Stimulated activated CD8-positive, alpha-beta memory T cell treated with anti-CD3 and anti-CD28 coated beads, Interleukin-7, amount 100 ng/mL, for 1 hour (primary cell): ENCODE results near the gene OLFM2.

ENCODE experiments used
- DNase-seq, 2 donors: peaks; one replicate each; pipeline ENCODE4 v3.0.0-alpha.2; 2020; ENCODE audit warnings: low read depth in 2 of 2

Gene OLFM2

DNA sequence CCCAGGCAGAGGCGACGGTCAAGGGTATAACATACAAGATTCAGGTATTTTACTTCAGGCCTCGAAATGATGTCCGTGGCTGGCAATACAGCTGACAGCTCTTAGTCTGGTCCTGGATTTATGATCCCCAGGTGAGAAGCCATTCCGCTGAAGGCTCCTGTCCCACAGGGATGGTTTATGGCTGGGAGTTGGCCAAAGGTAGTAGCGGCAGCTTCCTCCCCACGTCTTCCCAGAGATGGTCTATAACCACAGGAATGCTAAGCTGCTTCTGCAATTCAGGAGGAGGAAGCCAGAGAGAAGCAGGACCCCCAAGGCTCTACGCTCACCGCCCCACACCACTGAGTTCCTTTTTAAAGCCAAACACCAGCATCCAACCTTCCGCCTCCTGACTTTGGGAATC is 27.1 kb downstream of the OLFM2 start:
- DNase-seq = no peak

DNA sequence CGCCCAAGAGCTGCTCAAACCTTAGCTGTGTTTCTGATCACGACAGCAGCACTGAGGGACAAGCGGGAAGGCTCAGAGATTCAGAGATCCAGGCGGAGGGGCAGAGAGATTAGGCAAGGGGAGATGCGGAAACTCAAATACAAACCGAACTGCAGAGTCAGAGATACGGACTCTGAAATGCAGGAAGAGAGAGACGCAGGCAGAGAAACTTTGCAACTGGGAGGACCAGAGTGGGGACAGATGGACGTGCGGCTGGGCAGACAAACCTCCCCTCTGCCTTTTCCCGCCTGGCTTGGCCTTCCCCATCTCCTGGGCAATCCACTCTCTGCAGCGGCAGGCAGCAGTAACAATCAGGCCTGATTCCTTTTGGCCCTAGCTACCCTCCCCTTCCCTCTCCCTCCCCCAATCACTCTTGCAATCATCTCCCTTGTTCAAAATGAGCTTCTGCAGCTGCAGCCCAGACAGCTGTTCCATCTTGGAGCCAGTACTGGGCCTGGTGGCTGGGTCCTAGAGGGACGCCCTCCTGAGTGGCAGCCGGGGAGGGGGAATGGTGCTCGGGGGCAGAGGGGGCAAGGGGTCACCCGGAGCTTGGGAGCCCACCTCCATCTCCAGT is 29.7 kb downstream of the OLFM2 start:
- DNase-seq = no peak

DNA sequence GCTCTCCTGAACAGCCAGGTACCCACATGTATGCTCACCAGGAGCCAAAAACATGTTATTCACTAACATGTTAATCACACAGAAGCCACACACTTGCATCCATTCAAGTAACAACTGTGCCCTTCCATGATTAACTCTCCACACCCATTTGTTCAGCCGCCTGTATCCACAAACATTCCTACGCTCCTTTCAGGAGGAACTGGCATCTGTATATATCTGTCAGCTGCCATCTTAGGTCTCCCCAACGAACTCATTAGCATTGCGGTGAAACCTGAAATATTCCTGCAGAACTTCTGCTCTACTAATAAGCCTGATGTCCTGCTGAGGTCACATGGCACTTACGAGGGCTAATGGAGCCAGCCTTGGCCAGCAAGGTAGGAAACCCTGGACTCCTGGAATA is 33.0 kb downstream of the OLFM2 start:
- DNase-seq = no peak

DNA sequence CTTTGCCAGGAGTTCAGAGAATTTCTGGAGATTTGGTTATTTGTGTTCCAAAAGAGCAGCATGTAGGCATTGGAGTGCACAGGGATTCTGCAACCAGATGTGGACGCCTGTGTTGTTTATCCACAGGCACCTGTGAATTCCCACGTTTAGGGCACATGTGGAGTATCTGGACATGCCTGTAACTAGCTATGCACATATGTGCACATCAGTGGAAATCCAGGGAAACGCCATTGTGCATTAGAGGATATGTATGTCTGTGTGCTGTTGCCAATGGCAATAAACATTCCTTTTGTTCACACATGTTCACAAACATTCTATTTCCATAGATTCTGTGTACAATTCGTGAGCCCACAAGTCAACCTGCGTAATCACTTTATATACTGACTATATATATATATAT is 34.7 kb downstream of the OLFM2 start:
- DNase-seq = no peak

DNA sequence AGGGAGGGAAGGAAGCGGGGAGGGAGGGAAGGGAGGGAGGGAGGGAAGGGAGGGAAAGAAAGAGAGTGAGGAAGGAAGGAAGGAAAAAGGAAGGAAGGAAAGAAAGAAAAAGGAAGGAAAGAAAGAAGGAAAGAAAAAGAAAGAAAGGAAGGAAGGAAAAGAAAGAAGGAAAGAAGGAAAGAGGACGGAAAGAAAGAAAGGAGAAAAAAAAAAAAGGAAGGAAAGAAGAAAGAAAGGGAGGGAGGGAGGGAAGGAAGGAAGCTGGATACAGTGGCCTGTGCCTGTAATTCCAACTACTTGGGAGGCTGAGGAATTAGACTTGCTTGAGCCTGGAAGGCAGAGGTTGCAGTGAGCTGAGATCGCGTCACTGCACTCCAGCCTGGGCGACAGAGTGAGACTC is 35.3 kb downstream of the OLFM2 start:
- DNase-seq = no peak

DNA sequence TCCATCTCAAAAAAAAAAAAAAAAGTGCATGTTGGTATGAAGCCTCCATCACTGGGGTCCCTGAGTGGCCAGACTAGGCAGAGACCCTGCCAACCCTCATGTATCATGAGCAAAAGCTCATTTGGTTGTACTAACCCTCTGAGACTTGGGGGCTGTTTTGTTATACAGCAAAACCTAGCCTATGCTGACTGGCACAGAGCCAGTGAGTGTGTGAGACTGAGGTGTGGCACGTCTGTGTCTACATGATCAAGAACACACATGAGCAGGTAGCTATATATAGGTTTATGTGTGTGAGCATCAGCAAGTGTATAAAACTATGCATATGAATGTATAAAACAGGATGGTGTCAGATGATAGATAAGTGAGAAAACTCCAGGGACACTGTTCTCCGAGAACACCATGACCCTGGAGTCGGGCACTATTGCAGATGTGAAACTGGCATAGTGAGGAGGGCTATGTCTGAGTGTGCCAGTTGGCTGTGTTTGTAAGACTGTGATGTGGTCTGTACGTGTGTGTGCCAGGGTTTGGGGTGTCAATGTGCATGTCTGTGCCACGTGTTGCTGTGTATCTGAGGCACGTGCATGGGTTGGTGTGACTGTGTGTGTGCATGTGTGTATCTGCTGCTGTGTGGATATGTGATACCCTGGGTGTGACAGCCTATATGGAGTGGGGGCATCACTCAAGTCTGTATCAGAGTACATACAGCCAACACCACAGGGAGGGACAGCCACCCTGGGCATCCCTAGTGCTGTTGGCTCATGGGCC is 44.5 kb downstream of the OLFM2 start:
- no peak for DNase-seq

DNA sequence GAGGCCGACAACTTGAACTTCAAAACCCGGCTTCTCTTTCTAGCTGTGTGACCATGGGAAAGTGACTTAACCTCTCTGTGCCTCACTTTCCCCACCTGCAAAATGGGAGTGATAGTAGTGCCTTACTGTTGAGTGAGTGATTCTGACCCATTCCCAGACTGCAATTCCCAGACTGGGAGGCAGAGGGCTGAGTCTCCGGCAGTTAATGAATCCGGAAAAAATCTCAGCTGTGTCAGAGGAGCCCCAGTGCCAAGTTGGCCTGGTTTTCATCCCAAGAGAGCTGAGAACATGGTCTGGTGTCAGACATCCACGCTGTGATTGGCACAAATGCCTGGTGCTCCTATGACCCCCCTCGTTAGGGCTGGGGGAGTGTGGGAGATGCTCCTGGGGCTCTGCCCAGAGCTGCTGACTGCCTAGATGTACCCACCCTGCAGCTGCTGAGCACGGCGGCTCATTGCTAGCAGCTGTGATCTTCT is 51.2 kb downstream of the OLFM2 start:
- DNase-seq = no peak

DNA sequence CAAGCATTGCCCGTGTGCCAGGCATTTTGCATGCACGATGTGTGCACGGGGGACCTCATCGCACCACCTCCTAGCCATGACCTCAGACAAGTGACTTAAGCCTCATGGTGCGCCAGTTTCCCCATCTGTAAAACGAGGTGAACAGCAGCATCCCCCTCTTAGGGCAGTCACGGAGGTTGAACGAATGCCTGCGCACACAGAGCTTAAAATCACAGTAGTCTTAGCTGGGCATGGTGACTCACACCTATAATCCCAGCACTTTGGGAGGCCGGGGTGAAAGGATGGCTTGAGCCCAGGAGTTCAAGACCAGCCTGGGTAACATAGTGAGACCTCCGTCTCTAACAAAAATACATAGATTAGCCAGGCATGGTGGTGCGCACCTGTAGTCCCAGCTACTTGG is 52.6 kb downstream of the OLFM2 start:
- no peak for DNase-seq

DNA sequence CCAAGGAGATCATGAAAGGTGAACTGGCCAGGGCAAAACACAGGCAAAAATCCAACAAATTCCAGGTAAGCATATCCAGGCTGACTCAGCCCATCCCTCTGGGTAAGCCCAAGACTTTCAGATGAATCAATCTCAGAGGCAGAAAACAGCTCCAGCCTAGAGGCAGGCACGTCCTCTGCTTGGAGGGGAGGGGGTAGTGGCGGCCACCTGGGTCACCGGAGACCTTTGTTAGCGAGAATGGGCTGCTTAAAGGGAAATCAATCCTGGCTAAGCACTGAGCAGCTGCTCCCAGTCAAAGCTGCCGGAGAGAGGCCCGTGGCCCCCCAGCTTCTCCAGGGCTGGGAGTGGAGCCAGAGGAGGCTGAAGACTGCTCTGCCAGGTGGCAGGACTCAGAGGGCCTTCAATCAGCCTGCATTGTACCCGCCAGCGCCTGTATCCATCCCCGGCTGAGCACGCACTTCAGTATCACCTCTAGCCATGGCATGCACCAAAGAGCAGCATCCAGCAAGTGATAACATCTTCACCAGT is 53.0 kb downstream of the OLFM2 start:
- no peak for DNase-seq

DNA sequence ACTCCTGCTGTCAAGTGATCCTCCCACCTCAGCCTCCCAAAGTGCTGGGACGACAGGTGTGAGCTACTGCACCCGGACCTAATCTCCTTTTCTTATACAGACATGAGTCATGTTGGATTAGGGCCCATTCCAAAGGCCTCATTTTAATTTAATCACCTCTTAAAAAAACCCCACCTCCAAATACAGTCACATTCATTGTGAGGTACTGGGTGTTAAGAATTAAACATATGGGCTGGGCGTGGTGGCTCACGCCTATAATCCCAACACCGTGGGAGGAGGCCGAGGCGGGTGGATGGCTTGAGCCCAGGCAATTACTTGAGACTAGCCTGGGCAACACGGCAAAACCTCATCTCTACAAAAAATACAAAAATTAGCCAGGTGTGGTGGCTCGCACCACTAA is 54.6 kb downstream of the OLFM2 start:
- DNase-seq = no peak

DNA sequence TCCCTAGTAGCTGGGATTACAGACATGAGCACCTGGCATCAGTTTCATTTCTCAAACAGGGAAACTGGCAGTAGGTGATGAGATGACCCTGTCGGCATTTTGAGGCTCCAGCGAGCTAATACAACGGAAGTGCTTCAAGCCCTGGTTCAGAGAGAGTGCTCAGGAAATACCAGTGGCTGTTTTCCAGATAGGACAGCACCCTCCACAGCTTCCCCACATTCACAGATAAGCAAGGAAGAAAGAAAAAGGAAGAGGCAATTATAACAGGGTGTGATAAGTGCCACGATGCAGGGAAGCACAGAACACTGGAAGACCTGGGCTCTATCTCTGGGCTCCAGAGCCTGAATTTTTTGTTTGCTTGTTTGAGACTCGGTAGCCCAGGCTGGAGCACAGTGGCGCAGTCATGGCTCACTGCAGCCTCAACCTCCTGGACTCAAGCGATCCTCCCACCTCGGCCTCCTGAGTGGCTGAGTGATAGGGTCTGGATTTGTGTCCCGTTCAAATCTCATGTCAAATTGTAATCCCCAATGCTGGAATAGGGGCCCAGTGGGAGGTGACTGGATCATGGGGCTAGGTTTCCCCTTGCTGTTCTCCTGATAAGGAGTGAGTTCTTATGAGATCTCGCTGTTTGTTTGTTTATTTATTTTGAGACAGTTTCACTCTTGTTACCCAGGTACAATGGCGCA is 57.7 kb downstream of the OLFM2 start:
- no peak for DNase-seq

DNA sequence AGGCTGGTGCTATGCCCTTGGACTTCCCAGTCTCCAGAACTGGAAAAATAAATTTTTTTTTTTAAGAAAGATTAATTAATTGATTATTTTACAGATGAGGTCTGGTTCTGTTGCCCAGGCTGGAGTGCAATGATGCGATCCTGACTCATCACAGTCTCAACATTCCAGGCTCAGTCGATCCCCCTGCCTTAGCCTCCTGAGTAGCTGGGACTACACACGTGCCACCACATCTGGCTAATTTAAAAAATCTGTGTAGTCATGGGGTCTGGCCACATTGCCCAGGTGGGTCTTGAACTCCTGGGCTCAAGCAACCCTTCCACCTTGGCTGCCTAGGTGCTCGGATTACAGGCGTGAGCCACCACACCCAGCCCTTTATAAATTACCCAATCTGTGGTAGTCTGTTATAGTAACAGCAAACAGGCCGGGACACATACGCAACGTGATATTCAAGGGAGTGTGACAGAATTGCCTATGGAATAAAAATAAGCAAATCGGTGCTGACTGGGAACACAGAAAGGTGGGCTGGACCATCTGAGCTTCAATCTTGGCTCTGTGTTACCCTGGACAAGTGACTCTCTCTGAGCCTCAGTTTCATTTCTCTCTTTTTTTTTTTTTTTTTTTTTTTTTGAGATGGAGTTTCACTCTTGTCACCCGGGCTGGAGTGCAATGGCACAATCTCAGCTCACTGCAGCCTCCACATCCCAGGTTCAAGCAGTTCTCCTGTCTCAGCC is 58.4 kb downstream of the OLFM2 start:
- no peak for DNase-seq

DNA sequence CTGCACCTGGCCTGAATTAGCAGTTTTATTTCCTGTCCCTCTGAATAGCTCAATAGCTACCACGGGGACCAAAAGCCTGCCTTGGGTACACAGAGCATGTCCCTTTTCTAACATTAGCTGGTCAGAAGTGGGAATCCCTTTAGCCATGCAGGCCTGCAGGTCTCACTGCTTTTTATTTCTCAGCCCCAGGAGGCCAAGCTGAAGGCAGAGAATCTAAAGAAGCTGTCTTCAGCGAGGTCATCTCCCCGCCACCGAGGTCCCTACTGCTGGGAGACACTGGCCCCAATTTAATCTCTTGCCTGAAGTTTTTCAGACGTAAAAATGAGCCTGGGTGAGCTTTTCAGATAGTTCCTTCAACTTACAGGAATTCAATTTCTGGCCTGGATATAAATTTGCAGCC is 60.5 kb downstream of the OLFM2 start:
- DNase-seq = no peak

DNA sequence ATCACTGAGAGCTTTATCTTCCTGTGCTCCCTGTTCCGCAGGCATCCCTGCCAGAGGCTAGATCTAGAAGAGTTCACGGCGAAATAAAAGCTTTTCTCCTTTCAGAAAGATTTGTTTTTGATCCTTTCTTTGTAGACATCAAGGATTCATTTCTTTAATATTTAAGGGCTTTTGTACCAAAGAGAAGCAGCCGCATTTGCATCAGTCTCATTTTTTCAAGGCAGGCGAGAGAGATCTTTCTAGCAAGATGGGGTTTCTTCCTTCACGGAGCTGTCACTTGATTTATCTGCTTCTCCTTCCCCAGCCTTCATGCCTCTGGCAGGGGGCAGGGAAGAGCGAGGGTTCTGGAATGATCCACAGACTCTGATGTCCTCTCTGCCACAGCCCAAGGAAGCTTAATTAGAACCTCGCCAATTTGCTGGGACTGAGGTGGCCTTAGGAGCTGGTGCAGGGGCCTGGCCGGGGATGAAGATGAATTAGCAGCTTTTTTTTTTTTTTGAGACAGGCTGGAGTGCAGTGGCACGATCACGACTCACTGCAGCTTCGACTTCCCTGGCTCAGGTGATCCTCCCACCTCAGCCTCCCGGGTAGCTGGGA is 61.2 kb downstream of the OLFM2 start:
- DNase-seq = no peak

DNA sequence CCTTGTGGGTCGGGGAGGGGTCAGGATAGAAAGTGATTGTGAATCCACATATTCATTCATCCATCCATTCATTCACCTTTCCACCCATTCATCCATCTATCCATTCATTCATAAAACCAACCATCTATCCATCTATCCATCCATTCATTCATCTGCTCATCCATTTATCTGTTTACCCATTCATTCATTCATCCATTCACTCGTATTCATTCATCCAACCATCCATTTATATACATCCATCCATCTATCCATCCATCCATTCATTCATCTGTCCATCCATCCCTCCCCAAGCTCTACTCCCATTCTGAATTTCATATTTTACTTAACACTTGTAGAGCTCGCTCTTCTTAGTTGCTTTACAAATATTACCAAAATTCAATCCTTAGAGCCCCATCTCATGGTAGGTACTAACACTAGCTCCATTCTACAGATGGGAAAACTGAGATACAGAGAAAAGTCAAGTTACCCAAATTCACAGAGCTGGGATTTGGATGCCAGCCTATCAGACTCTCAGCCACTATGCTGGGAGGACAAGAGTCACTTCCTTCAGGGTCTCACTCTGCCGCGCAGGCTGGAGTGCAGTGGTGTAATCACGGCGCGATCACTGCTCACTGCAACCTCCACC is 63.6 kb downstream of the OLFM2 start:
- DNase-seq = no peak

DNA sequence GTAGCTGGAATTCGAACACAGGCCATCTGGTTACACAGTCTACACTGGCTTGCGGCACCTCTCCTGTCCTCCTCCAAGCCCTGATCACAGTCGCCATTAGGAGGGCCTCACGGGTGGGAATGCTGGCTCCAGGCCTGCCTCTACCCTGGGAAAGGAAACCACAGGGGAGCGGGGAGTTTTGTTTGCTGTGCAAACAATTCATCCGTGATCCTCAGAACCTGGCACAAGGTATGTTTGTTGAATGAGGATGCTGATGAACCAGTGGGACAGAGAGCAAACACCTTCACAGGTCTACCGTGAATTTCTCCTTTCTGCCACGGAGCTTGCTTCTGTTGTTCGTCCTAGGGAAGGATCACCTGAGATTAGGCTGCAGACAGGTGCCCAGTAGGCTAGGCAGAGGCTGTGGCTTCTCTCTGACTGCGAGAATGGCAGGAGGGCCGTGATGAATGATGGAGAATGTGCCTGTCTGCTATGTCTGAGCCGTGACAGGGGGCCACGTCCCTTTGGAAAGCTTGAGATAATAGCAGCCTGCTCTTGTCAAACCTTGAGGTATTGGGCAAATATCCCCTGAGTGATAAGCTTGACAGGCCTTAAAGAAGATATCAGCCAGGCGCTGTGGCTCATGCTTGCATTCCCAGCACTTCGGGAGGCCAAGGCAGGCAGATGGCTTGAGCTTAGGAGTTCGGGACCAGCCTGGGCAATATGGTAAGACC is 64.5 kb downstream of the OLFM2 start:
- DNase-seq = no peak

DNA sequence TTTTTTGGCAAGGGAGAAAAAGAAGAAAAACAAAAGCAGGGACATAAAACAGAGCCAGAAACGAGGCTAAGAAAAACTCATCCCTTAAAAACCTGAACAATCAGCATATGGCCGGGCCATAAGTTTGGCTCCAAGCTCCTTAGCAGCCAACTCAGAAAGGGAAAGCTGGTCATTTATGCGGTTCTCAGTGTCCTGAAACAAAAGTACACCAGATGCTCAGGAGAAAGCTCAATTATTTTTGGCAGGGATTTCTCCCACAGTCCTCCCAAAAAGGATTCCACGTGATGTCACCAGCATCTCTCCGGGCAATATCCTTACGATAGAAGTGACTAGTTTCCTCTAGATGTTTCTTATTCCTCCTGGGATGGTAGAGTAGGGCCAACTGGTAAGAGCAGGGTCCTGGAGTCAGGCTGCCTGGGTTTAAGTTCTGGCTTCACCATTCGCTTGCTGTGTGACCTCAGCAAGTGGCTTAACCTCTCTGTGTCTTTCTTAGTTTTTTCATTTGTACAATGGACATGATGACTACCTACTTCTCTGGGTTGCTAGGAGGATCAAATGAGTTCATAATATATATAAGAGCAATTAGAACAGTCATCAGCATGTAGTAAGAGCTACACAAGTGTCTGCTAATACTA is 67.2 kb downstream of the OLFM2 start:
- DNase-seq = no peak

DNA sequence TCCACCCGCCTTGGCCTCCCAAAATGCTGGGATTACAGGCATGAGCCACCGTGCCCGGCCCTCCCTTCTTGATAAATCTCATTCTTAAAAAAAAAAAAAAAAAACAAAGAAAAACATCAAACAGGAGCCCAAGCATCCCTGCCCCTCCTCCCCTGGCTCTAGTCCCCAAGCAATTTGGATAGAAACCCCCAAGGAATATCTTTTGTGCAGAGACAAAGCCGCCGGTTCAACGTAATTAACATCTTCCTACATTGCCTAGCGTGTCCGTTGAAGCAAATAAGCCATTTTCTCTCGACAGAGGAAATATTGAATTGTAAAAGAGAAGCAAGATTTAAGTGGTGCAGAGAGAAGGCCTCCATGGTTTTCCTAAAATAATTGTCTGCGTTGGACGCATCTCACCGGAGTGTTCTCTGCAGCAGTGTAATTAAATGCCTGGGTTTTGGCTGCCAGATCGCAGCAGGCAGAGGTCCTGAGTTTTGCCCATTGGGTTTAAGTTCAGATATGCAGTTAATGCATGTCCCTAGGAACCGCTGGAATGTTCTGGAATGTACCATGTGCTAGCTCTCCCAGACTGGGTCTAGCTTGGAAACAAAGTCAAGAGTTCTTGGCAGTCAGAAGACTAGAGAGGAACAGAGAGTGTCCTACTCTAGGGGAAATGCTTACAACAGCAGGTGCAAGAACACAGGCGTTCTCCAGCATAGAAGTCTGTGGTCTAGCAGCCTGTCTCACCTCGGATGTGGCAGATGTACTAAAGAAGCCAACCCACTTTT is 70.4 kb downstream of the OLFM2 start:
- DNase-seq = no peak

DNA sequence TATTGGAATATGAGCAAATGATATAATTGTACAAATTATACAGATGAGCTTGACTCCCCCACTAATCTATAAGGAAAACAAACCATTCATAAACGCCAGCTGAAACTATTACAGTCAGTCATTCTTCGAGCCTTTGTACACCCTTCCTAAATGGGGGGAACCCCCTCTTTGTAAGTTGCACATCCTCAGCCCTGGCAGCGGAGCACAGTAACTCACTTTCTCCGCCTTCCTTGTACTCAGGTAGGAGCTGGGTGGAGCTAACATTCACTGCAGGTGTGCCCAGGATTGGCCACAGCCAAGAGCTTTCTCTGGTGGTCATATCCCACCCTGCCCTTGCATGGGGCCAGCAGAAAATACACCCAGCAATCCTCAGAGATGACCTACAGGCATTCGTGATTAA is 72.6 kb downstream of the OLFM2 start:
- no peak for DNase-seq
